Epithelial cell of esophagus (primary cell): ENCODE measurements around the gene DIAPH2.

Source experiments
- DNase-seq: peaks from one replicate; pipeline ENCODE4 v3.0.0; 2010; ENCODE audit warnings: low read depth
- H3K4me3 ChIP-seq: 2 replicates; pipeline ENCODE4 v1.5.1; 2011; ENCODE audit warnings: mild to moderate bottlenecking, low read length, control low read depth
- TF ChIP-seq, protein P1 (sequence below): IDR thresholded peaks from 2 replicates; pipeline ENCODE4 v1.5.1; 2011; ENCODE audit warnings: low read depth, mild to moderate bottlenecking, low read length, control low read depth, inconsistent platforms; ENCODE audit not compliant: insufficient read depth; ENCODE audit errors: missing control alignments

DIAPH2 gene

DNA sequence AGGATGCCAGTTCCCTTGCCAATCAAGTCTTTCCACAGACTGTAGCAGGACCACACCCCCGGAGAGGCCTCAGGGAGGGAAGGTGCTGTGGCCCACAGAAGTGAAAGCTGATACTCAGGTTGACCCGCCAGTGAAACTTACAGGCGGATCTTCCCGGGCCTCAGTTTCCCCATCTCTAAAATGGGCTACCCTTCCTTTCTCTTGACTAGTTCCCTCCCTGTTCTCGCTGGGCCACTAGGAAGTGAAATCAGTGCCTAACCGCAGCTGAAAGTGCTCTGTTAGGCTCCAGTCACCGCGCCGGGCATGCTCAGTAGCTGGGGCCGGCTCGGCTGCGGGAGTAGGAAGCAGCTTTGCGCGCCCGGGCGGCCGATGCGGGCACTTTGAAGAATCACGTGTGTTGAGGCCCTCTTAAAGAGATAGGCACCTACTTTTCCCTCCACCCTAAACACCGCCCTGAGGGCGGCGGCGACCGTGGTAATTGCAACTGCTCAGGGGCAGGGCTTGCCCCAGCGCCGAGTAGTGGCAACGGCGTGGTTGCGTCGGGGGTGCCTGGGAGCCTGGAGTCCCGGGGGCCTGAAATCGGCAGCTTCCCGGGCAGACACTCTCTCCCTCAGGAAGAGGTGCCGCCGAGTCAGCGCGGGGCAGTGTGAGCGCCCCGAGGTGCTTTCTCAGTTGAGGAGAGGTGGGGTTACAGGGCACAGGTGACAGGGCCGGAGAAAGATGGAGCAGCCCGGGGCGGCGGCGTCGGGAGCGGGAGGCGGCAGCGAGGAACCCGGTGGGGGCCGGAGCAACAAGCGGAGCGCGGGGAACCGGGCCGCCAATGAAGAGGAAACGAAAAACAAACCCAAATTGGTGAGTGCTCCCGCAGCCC is at the start of gene DIAPH2:
DIAPH2 (plus strand) TSS at position 504 of the 871 bp plus-strand sequence.
- DNase-seq: peak; percentile 83
- TF ChIP-seq, protein P1, sequence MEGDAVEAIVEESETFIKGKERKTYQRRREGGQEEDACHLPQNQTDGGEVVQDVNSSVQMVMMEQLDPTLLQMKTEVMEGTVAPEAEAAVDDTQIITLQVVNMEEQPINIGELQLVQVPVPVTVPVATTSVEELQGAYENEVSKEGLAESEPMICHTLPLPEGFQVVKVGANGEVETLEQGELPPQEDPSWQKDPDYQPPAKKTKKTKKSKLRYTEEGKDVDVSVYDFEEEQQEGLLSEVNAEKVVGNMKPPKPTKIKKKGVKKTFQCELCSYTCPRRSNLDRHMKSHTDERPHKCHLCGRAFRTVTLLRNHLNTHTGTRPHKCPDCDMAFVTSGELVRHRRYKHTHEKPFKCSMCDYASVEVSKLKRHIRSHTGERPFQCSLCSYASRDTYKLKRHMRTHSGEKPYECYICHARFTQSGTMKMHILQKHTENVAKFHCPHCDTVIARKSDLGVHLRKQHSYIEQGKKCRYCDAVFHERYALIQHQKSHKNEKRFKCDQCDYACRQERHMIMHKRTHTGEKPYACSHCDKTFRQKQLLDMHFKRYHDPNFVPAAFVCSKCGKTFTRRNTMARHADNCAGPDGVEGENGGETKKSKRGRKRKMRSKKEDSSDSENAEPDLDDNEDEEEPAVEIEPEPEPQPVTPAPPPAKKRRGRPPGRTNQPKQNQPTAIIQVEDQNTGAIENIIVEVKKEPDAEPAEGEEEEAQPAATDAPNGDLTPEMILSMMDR: peak; percentile 13
- peak within 1 kb of the TSS; percentile 61 for H3K4me3 ChIP-seq

- no peak for DNase-seq
- no peak overlapping the region for H3K4me3 ChIP-seq
- TF ChIP-seq, protein P1: no peak
These were observed 34.6 kb upstream of the DIAPH2 start for GRCh38 chrX:96650023-96650422.

- H3K4me3 ChIP-seq: no peak overlapping the region
- no peak for DNase-seq
- TF ChIP-seq, protein P1: no peak
These were observed 28.6 kb upstream of the DIAPH2 start for GRCh38 chrX:96655947-96656623.

DNA sequence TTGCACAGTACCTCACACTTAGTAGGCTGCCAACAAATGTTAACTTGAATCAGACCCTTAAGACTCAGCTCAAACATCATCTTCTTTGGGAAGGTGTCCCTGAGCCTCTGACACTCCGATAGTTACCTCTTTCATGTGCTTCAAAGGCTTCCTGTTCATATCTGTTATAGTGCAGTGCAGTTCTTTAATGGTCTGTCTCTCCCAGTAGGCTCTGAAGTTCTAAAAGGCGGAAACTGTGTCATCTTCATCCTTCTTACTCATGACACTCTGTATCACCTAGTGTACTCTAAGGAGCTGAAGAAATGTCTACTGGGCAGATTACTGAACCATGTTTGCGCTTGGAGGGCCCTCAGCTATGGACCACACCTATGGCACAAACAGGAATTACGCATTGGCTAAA is 2.1 kb upstream of the DIAPH2 start:
- no peak overlapping the region for H3K4me3 ChIP-seq
- no peak for DNase-seq
- TF ChIP-seq, protein P1: no peak

DNA sequence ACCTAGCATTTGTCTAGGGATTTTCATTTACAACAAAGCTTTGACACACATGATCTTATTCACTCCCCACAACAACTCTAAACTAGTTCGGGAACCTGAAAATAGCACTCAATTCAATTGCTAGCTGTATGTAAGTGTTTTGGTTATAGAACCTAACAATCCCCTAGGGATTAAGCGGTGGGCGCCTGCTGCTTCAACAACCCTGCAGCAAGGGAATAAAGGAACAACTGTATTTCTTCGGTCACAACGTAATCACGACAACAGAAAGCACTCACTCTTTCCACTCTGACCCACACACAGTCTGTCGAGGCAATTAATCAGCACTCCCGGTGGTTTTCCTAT is 674 bp upstream of the DIAPH2 start:
- TF ChIP-seq, protein P1: no peak
- DNase-seq: no peak
- H3K4me3 ChIP-seq: peak overlapping the region; percentile 61

DNA sequence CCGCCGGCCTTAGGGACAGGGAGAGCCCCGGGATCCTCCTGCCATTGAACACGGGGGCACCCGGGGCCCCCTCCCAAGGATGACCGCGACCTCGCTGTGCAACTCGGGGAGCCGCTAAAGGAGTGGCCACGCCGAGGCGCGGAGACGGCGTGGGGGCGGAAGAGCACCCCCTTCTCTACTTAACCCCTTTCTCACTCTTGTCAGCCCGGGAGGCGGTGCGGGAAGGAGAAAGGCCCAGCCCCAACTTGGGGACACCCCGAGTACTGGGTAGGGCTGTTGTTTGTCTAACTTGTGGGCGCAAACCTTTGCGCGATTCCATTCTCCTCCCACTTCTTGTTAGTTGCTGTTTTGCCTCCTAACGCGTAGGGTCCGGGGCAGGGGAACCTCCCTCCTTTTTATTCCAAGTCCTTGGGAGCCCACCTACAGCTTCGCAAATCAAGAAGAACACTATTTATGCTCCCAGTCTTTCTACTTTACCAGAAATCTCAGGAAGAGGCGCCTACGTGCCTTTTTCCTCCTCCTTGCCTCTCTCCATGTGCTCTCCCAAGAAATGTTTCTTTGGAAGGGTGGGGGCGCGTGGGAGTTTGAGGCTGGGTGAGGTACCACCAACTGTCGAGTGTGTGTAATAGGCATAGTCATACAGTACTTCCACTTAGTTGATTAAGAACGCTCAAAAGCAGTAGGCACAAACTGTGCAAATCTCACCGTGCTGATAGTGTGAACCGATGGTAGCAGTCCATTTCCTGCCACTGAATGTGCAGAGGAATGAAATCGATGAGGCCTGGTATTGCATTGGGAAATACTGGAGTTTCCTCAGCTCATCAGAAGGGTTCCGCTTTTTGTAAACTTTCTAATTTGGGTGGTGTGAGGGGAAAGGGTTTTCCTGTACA is 813 bp downstream of the DIAPH2 start:
- TF ChIP-seq, protein P1: no peak
- peak overlapping the region; percentile 61 for H3K4me3 ChIP-seq
- peak; percentile 53 for DNase-seq
